Measurements from ENCODE around the gene DNAI4.

Gene DNAI4

GRCh38 chr1:66778266-66778665 lies 146.4 kb downstream of the DNAI4 start:
- H3K4me3 ChIP-seq (ENCODE audit: low read depth, low read length): no peak overlapping the region
- TF ChIP-seq CTCF (IDR thresholded peaks at IDR 0.05; ENCODE audit: borderline replicate concordance, insufficient read depth, low read depth, low read length): no peak

GRCh38 chr1:66777831-66778230 lies 146.8 kb downstream of the DNAI4 start:
- no peak overlapping the region for H3K4me3 ChIP-seq (ENCODE audit: low read depth, low read length)
- no peak for TF ChIP-seq CTCF (IDR thresholded peaks at IDR 0.05; ENCODE audit: borderline replicate concordance, insufficient read depth, low read depth, low read length)

- TF ChIP-seq CTCF (IDR thresholded peaks at IDR 0.05; ENCODE audit: borderline replicate concordance, insufficient read depth, low read depth, low read length): no peak
Observed at GRCh38 chr1:66775646-66776045, 149.0 kb downstream of the DNAI4 start.

GRCh38 chr1:66774438-66774837 lies 150.2 kb downstream of the DNAI4 start:
- TF ChIP-seq CTCF (IDR thresholded peaks at IDR 0.05; ENCODE audit: borderline replicate concordance, insufficient read depth, low read depth, low read length): no peak
- no peak overlapping the region for H3K4me3 ChIP-seq (ENCODE audit: low read depth, low read length)

More at GRCh38 chr1:66775646-66776045, 149.0 kb downstream of the DNAI4 start:
- no peak overlapping the region for H3K4me3 ChIP-seq (ENCODE audit: low read depth, low read length)

- TF ChIP-seq CTCF (IDR thresholded peaks at IDR 0.05; ENCODE audit: borderline replicate concordance, insufficient read depth, low read depth, low read length): no peak
Observed at GRCh38 chr1:66773227-66773626, 151.4 kb downstream of the DNAI4 start.

GRCh38 chr1:66770694-66771093 lies 154.0 kb downstream of the DNAI4 start:
- H3K4me3 ChIP-seq (ENCODE audit: low read depth, low read length): no peak overlapping the region

More at GRCh38 chr1:66773227-66773626, 151.4 kb downstream of the DNAI4 start:
- no peak overlapping the region for H3K4me3 ChIP-seq (ENCODE audit: low read depth, low read length)

More at GRCh38 chr1:66770694-66771093, 154.0 kb downstream of the DNAI4 start:
- TF ChIP-seq CTCF (IDR thresholded peaks at IDR 0.05; ENCODE audit: borderline replicate concordance, insufficient read depth, low read depth, low read length): no peak

Measured in GM12875 (cell line).